Hematopoietic multipotent progenitor cell (in vitro differentiated cells): ENCODE data around the gene RIC1. TPM values are rescaled to one million over a fixed set of nuclear protein-coding genes. Genes with fewer than 3 reads are reported as not detected.
"Not testable (repeated sequence)": the region's sequence is repeated elsewhere in the genome, so short reads cannot be mapped to it uniquely, and the experiment has no call there.

Experiments used
- DNase-seq, 3 donors: peaks; one replicate each; pipeline ENCODE4 v3.0.0-alpha.2; 2011 to 2015; ENCODE audit warnings: low read depth in 2 of 3, low spot score in 2 of 3
- total RNA-seq: library from RNA; depleted of rRNA; stranded (reverse); fragments of >200 nt; gene quantifications from one replicate; pipeline ENCODE4 v1.2.3, GENCODE V29; 2012

RIC1 gene
- total RNA-seq, 1 donor = 28.0 TPM

GRCh38 chr9:5662804-5663203 lies 33.9 kb downstream of the RIC1 start:
- not testable (repeated sequence) for DNase-seq

- no peak for DNase-seq
Observed at GRCh38 chr9:5665059-5665458, 36.2 kb downstream of the RIC1 start.

- DNase-seq = no peak
Observed at GRCh38 chr9:5667391-5667790, 38.5 kb downstream of the RIC1 start.

- no peak for DNase-seq
Observed at GRCh38 chr9:5670079-5670478, 41.2 kb downstream of the RIC1 start.

GRCh38 chr9:5671711-5672353 lies 42.9 kb downstream of the RIC1 start:
- peak in 1 of 3 donors; percentile 7 for DNase-seq

GRCh38 chr9:5675046-5675445 lies 46.1 kb downstream of the RIC1 start:
- not testable (repeated sequence) for DNase-seq

- DNase-seq = not testable (repeated sequence)
Observed at GRCh38 chr9:5683591-5683990, 54.7 kb downstream of the RIC1 start.

- peak in 2 of 3 donors; percentile 10 to 41 for DNase-seq
Observed at GRCh38 chr9:5684101-5684500, 55.2 kb downstream of the RIC1 start.

GRCh38 chr9:5688109-5688508 lies 59.2 kb downstream of the RIC1 start:
- no peak for DNase-seq

GRCh38 chr9:5690278-5690677 lies 61.4 kb downstream of the RIC1 start:
- DNase-seq = no peak

GRCh38 chr9:5695860-5696259 lies 67.0 kb downstream of the RIC1 start:
- DNase-seq = no peak

GRCh38 chr9:5696884-5697283 lies 68.0 kb downstream of the RIC1 start:
- no peak for DNase-seq

- no peak for DNase-seq
Observed at GRCh38 chr9:5698004-5698403, 69.1 kb downstream of the RIC1 start.

- DNase-seq = no peak
Observed at GRCh38 chr9:5698810-5699556, 70.1 kb downstream of the RIC1 start.

- peak in 1 of 3 donors; percentile 54 for DNase-seq
Observed at GRCh38 chr9:5708414-5708813, 79.5 kb downstream of the RIC1 start.

GRCh38 chr9:5712651-5713390 lies 83.9 kb downstream of the RIC1 start:
- no peak for DNase-seq

- DNase-seq = peak in 2 of 3 donors; percentile 5 to 24
Observed at GRCh38 chr9:5714501-5715401, 85.8 kb downstream of the RIC1 start.

- DNase-seq = no peak
Observed at GRCh38 chr9:5715548-5716127, 86.7 kb downstream of the RIC1 start.

- DNase-seq = not testable (repeated sequence)
Observed at GRCh38 chr9:5717434-5717833, 88.5 kb downstream of the RIC1 start.
